ENCODE data around the gene GSTA3.
"Not testable (repeated sequence)": the region's sequence is repeated elsewhere in the genome, so short reads cannot be mapped to it uniquely, and the experiment has no call there.

GSTA3 gene

DNA sequence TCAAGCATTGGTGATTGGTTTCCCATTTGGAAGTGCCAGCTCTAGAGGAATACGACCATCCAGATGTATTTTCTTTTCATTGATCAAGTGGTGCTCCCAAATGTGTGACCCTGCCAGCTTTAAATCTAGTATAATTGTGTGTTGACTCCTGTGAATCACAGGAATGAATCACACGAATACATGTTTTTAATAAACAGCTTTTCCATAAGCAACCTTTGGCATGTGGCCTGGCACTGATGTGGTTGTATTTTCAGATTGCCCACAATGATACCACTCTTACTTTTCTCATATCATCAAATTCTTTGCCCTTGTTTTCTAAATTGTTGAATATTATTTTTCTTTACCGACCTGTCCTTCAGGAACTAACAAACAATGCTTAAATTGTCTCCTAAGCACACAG, 367 bp downstream of the GSTA3 start:
- peak; percentile 16 for DNase-seq (ENCODE audit: low read depth)
- Histone ChIP-seq H3K4me3 (ENCODE audit: low read length) (no peak overlapping the region), H3K9me3 (ENCODE audit: control insufficient read depth, low read length) (no peaks in the 10 kb centered on the region), H3K36me3 (ENCODE audit: control insufficient read depth, insufficient read depth, low read length, severe bottlenecking) (no peaks in the 10 kb centered on the region), H3K27me3 (replicated peaks; ENCODE audit: control insufficient read depth, insufficient read depth, low read length) (no peaks in the 10 kb centered on the region), H3K9ac (ENCODE audit: low read length) (no peak overlapping the region), H3K4me1 (ENCODE audit: control insufficient read depth, insufficient read depth, low read length) (no peaks in the 10 kb centered on the region)

DNA sequence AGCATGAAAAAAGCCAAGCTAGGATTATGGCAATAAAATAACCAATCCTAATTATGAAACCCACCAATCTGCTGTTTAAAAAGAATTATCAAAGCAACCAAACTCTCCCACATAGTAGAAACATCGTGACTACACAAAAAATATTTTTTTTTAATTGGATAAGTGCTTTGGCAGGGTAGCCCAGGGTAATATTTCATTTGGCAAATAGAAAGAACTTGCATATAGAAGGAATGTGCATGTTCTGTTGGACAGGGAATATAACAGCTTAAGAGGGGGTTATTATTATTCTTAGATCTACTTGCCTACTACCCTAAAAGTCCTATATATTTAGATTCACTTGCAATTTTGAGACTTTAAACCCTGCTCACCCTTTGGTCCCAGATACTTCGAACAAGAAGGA, 972 bp downstream of the GSTA3 start:
- H3K36me3 ChIP-seq (ENCODE audit: control insufficient read depth, insufficient read depth, low read length, severe bottlenecking): no peaks in the 10 kb centered on the region
- H3K4me1 ChIP-seq (ENCODE audit: control insufficient read depth, insufficient read depth, low read length): no peaks in the 10 kb centered on the region
- H3K27me3 ChIP-seq (replicated peaks; ENCODE audit: control insufficient read depth, insufficient read depth, low read length): no peaks in the 10 kb centered on the region
- H3K9ac ChIP-seq (ENCODE audit: low read length): no peak overlapping the region
- H3K4me3 ChIP-seq (ENCODE audit: low read length): no peak overlapping the region
- peak; percentile 36 for DNase-seq (ENCODE audit: low read depth)
- H3K9me3 ChIP-seq (ENCODE audit: control insufficient read depth, low read length): no peaks in the 10 kb centered on the region

DNA sequence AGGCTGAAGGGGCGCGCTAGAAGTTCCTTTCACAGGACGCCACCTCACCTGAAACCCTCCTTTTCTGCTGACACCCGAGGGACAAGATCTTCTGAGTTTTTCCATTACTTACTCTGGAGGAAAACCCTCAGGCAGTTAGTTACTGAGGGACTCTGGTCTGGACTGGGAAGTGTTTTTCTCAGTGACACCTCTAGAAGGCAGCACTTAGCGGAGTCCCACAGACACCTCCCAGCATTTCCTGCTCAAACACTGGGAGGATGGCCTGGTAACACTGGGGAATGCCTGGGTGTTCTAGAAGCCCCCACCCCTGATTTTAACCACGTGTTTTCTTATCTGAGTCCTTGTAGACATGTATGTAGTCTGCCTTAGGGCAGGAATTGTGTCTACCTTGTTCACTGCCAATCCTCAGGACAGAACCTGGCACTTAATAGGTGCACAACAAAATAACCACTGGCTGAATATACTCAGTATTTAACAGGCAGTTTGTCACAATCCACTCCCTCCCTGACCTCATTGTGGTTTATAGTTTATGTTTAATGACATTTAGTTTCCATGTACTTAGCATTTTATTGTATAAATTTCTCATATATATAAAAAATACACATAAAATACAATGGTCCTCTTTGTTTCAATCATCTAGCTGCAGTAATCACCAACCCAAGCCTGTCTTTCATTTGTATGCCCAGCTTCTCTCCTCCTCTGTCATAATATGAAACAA, 4.8 kb downstream of the GSTA3 start:
- no peak for DNase-seq (ENCODE audit: low read depth)
- no peaks in the 10 kb centered on the region for H3K9me3 ChIP-seq (ENCODE audit: control insufficient read depth, low read length)
- no peak overlapping the region for H3K4me3 ChIP-seq (ENCODE audit: low read length)
- no peaks in the 10 kb centered on the region for H3K36me3 ChIP-seq (ENCODE audit: control insufficient read depth, insufficient read depth, low read length, severe bottlenecking)
- H3K27me3 ChIP-seq (replicated peaks; ENCODE audit: control insufficient read depth, insufficient read depth, low read length): no peaks in the 10 kb centered on the region
- no peak overlapping the region for H3K9ac ChIP-seq (ENCODE audit: low read length)
- no peaks in the 10 kb centered on the region for H3K4me1 ChIP-seq (ENCODE audit: control insufficient read depth, insufficient read depth, low read length)

DNA sequence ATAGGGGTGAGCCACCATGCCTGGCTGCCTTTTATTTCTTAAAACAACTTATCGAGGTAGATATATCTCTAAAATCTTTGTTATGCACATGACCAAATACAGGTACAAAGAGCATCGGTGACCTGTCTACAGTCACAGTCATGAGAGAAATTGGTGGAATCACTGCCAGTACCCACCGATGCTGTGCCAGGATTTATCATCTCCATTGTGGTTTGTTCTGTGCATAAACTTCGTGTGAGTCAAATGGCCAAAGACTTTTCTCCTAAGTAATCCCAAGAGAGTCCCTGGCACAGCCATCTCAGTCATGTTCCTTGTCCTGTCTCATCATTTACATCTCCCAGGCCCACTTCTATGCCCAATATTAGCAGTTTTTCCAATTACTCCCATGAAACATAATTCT, 9.0 kb downstream of the GSTA3 start:
- no peaks in the 10 kb centered on the region for H3K27me3 ChIP-seq (replicated peaks; ENCODE audit: control insufficient read depth, insufficient read depth, low read length)
- no peaks in the 10 kb centered on the region for H3K4me1 ChIP-seq (ENCODE audit: control insufficient read depth, insufficient read depth, low read length)
- no peak overlapping the region for H3K9ac ChIP-seq (ENCODE audit: low read length)
- DNase-seq (ENCODE audit: low read depth): no peak
- H3K4me3 ChIP-seq (ENCODE audit: low read length): no peak overlapping the region
- no peaks in the 10 kb centered on the region for H3K36me3 ChIP-seq (ENCODE audit: control insufficient read depth, insufficient read depth, low read length, severe bottlenecking)
- peaks cover 3% of the 10 kb centered on the region for H3K9me3 ChIP-seq (ENCODE audit: control insufficient read depth, low read length)

DNA sequence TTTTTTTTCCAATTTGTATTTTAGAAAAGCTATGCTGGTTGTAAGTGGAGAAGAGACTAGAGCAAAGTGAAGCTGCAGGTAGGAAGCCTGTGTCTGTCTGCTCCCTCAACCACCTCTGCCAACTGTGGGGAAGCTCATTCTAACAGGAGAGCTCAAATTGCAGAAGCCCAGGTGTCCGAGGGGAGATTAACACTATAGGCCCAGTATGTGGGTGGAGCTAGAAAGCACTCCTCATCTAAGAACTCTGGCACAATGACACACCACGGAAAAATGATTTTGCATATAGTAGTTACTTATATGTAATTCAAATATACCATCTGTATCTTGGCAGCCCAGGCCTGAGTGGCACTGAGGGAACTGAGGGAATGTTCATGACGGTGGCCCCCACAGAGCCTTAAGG, 13.7 kb downstream of the GSTA3 start:
- not testable (repeated sequence) for H3K36me3 ChIP-seq (ENCODE audit: control insufficient read depth, insufficient read depth, low read length, severe bottlenecking); H3K9ac ChIP-seq (ENCODE audit: low read length); H3K4me1 ChIP-seq (ENCODE audit: control insufficient read depth, insufficient read depth, low read length); H3K27me3 ChIP-seq (replicated peaks; ENCODE audit: control insufficient read depth, insufficient read depth, low read length); H3K9me3 ChIP-seq (ENCODE audit: control insufficient read depth, low read length); DNase-seq (ENCODE audit: low read depth); H3K4me3 ChIP-seq (ENCODE audit: low read length)

GRCh38 chr6:52894285-52894684, 15.2 kb downstream of the GSTA3 start:
- H3K9ac ChIP-seq (ENCODE audit: low read length): no peak overlapping the region
- no peaks in the 10 kb centered on the region for H3K36me3 ChIP-seq (ENCODE audit: control insufficient read depth, insufficient read depth, low read length, severe bottlenecking)
- H3K27me3 ChIP-seq (replicated peaks; ENCODE audit: control insufficient read depth, insufficient read depth, low read length): no peaks in the 10 kb centered on the region
- peaks cover 3% of the 10 kb centered on the region for H3K9me3 ChIP-seq (ENCODE audit: control insufficient read depth, low read length)
- no peak for DNase-seq (ENCODE audit: low read depth)
- H3K4me3 ChIP-seq (ENCODE audit: low read length): no peak overlapping the region
- no peaks in the 10 kb centered on the region for H3K4me1 ChIP-seq (ENCODE audit: control insufficient read depth, insufficient read depth, low read length)

- DNase-seq (ENCODE audit: low read depth): no peak
- H3K4me3 ChIP-seq (ENCODE audit: low read length): no peak overlapping the region
- no peaks in the 10 kb centered on the region for H3K36me3 ChIP-seq (ENCODE audit: control insufficient read depth, insufficient read depth, low read length, severe bottlenecking)
- H3K9ac ChIP-seq (ENCODE audit: low read length): no peak overlapping the region
- peaks cover 3% of the 10 kb centered on the region for H3K9me3 ChIP-seq (ENCODE audit: control insufficient read depth, low read length)
- no peaks in the 10 kb centered on the region for H3K4me1 ChIP-seq (ENCODE audit: control insufficient read depth, insufficient read depth, low read length)
- H3K27me3 ChIP-seq (replicated peaks; ENCODE audit: control insufficient read depth, insufficient read depth, low read length): no peaks in the 10 kb centered on the region
Observed at GRCh38 chr6:52893803-52894202, 15.7 kb downstream of the GSTA3 start.

GRCh38 chr6:52893221-52893620, 16.3 kb downstream of the GSTA3 start:
- H3K36me3 ChIP-seq (ENCODE audit: control insufficient read depth, insufficient read depth, low read length, severe bottlenecking): no peaks in the 10 kb centered on the region
- no peak overlapping the region for H3K9ac ChIP-seq (ENCODE audit: low read length)
- H3K9me3 ChIP-seq (ENCODE audit: control insufficient read depth, low read length): peaks cover 3% of the 10 kb centered on the region
- H3K4me1 ChIP-seq (ENCODE audit: control insufficient read depth, insufficient read depth, low read length): no peaks in the 10 kb centered on the region
- no peak overlapping the region for H3K4me3 ChIP-seq (ENCODE audit: low read length)
- H3K27me3 ChIP-seq (replicated peaks; ENCODE audit: control insufficient read depth, insufficient read depth, low read length): no peaks in the 10 kb centered on the region
- no peak for DNase-seq (ENCODE audit: low read depth)

DNA sequence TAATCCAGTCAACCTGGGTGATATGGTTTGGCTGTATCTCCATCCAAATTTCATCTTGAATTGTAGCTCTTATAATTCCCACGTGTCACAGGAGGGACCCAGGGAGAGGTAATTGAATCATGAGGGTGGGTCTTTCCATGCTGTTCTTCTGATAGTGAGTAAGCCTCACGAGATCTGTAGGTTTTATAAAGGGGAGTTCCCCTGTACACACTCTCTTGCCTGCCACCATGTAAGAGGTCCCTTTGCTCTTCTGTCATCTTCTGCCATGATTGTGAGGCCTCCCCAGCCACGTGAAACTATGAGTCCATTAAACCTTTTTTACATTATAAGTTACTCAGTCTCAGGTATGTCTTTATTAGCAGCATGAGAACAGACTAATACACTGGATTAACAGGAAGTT, 19.5 kb downstream of the GSTA3 start:
- no peaks in the 10 kb centered on the region for H3K4me1 ChIP-seq (ENCODE audit: control insufficient read depth, insufficient read depth, low read length)
- H3K9me3 ChIP-seq (ENCODE audit: control insufficient read depth, low read length): no peaks in the 10 kb centered on the region
- no peak overlapping the region for H3K4me3 ChIP-seq (ENCODE audit: low read length)

GRCh38 chr6:52887910-52888524, 21.5 kb downstream of the GSTA3 start:
- H3K4me3 ChIP-seq (ENCODE audit: low read length): no peak overlapping the region
- no peaks in the 10 kb centered on the region for H3K9me3 ChIP-seq (ENCODE audit: control insufficient read depth, low read length)
- no peak for DNase-seq (ENCODE audit: low read depth)
- H3K27me3 ChIP-seq (replicated peaks; ENCODE audit: control insufficient read depth, insufficient read depth, low read length): no peaks in the 10 kb centered on the region
- H3K9ac ChIP-seq (ENCODE audit: low read length): no peak overlapping the region
- H3K4me1 ChIP-seq (ENCODE audit: control insufficient read depth, insufficient read depth, low read length): no peaks in the 10 kb centered on the region
- no peaks in the 10 kb centered on the region for H3K36me3 ChIP-seq (ENCODE audit: control insufficient read depth, insufficient read depth, low read length, severe bottlenecking)

More for the DNA sequence above, 19.5 kb downstream of the GSTA3 start:
- no peaks in the 10 kb centered on the region for H3K36me3 ChIP-seq (ENCODE audit: control insufficient read depth, insufficient read depth, low read length, severe bottlenecking)
- no peak for DNase-seq (ENCODE audit: low read depth)
- H3K27me3 ChIP-seq (replicated peaks; ENCODE audit: control insufficient read depth, insufficient read depth, low read length): no peaks in the 10 kb centered on the region
- no peak overlapping the region for H3K9ac ChIP-seq (ENCODE audit: low read length)

DNA sequence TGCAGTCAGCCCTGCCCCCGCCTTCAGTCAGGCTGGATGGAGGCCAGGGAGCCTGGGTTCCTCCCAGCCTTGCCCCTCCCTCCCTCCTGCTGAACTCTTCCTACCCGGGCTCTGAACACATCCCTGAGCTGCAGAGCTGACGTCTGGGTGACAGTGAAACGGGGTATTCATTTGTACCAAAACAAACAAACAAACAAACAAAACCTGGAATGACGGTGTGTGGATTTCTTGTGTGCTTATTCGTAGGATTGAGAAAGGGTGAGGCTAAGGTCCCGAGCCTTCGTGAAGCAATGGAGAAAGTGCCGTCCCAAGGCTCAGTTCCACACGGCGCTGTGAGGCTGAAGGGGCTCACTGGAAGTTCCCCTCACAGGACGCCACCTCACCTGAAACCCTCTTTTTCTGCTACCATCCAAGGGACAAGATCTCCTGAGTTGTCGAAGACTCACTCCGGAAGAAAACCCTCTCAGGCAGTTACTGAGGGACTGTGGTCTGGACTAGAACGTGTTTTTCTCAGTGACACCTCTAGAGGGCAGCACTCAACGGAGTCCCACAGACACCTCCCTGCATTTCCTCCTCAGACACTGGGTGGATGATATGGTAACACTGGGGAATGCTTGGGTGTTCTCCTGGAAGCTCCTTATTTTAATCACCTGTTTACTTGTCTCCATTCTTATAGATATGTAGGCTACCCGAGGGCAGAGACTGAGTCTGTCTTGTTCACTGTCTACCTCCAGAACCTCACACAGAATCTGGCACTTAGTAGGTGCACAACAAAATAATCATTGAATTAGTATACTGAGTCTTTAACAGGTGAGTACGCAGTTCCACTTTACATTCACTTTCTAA, 27.3 kb downstream of the GSTA3 start:
- Histone ChIP-seq H3K27me3 (replicated peaks; ENCODE audit: control insufficient read depth, insufficient read depth, low read length) (no peaks in the 10 kb centered on the region), H3K4me3 (ENCODE audit: low read length) (peak overlapping the region; percentile 97), H3K36me3 (ENCODE audit: control insufficient read depth, insufficient read depth, low read length, severe bottlenecking) (no peaks in the 10 kb centered on the region), H3K4me1 (ENCODE audit: control insufficient read depth, insufficient read depth, low read length) (peaks cover 9% of the 10 kb centered on the region), H3K9ac (ENCODE audit: low read length) (peak overlapping the region; percentile 92), H3K9me3 (ENCODE audit: control insufficient read depth, low read length) (no peaks in the 10 kb centered on the region)
- peak; percentile 79 for DNase-seq (ENCODE audit: low read depth)

Measured in adipocyte (in vitro differentiated cells).